GM12878 (cell line): ENCODE results near the gene OTOA. TPM values are rescaled to one million over a fixed set of nuclear protein-coding genes. Genes with fewer than 3 reads are reported as not detected.
"Not testable (repeated sequence)": the region's sequence is repeated elsewhere in the genome, so short reads cannot be mapped to it uniquely, and the experiment has no call there.

Source experiments
- ATAC-seq: fragments of 200-7000 bp; cut with Tn5 transposase; 3 replicates; pipeline ENCODE4 v1.9.1; 2020; ENCODE audit warnings: mild to moderate bottlenecking, moderate library complexity
- BruUV-seq: library from RNA; stranded (reverse); fragments of 400-500 nt; replicated peaks from 2 replicates; lab custom pipeline; 2021; lab: Mats Ljungman, UMichigan
- CTCF ChIA-PET: fragments of 300-600 bp; sonication (Branson Sonifier 250); formaldehyde crosslinking; extraction: SDS; loops from one replicate; lab custom pipeline; 2021; ENCODE audit warnings: inconsistent platforms; lab: Yijun Ruan, JAX
- POLR2A ChIA-PET: fragments of 350-600 bp; formaldehyde crosslinking; extraction: SDS; loops from one replicate; lab custom pipeline; 2021; ENCODE audit warnings: inconsistent platforms; lab: Charles Lee
- RAD21 ChIA-PET: fragments of 300-600 bp; sonication (Branson Sonifier 250); formaldehyde crosslinking; loops from one replicate; lab custom pipeline; 2023; ENCODE audit warnings: antibody characterized with exemption; ENCODE audit not compliant: unreplicated experiment; lab: Charles Lee
- SMC1A ChIA-PET: fragments of 300-600 bp; sonication (Branson Sonifier 250); formaldehyde crosslinking; loops from one replicate; lab custom pipeline; 2023; ENCODE audit not compliant: unreplicated experiment, uncharacterized antibody; lab: Charles Lee
- DNase-seq: peaks from one replicate; pipeline ENCODE4 v3.0.0-alpha.2; 2011; ENCODE audit warnings: low read depth, low spot score
- FAIRE-seq: peaks from 3 replicates; lab custom pipeline; 2011; peaks lifted over from hg19 to GRCh38; lab: Jason Lieb, UNC
- H2AFZ ChIP-seq: 2 replicates; pipeline ENCODE4 v1.6.0; 2011; ENCODE audit warnings: low read depth, low read length, control low read depth; ENCODE audit not compliant: control insufficient read depth
- H3K27ac ChIP-seq: 2 replicates; pipeline ENCODE4 v1.5.1; 2011; ENCODE audit warnings: control low read depth; ENCODE audit not compliant: control insufficient read depth, insufficient read depth
- H3K27me3 ChIP-seq, 2 experiments: replicated peaks in 1 of 2; 2 replicates each; pipeline versions ENCODE4 v1.6.0 to v1.6.1; 2011; ENCODE audit warnings: low read length in 1 of 2; ENCODE audit not compliant: control insufficient read depth in 2 of 2, insufficient read depth in 2 of 2
- H3K36me3 ChIP-seq, 2 experiments: 2 replicates each; pipeline ENCODE4 v1.5.1; 2011; ENCODE audit warnings: low read length in 1 of 2; ENCODE audit not compliant: control insufficient read depth in 2 of 2, insufficient read depth in 2 of 2
- H3K4me1 ChIP-seq: 2 replicates; pipeline ENCODE4 v1.6.1; 2011; ENCODE audit warnings: mild to moderate bottlenecking, low read length, moderate library complexity, mixed read lengths; ENCODE audit not compliant: control insufficient read depth, insufficient read depth
- H3K4me2 ChIP-seq: 2 replicates; pipeline ENCODE4 v1.6.0; 2011; ENCODE audit warnings: control low read depth; ENCODE audit not compliant: control insufficient read depth, insufficient read depth
- H3K4me3 ChIP-seq: fragments of 200-600 bp; sonication (generic); 2 replicates; pipeline ENCODE4 v1.5.1; 2016
- H3K79me2 ChIP-seq: 2 replicates; pipeline ENCODE4 v1.6.0; 2011; ENCODE audit warnings: low read length; ENCODE audit not compliant: control insufficient read depth, insufficient read depth
- H3K9ac ChIP-seq: 2 replicates; pipeline ENCODE4 v1.8.0; 2011; ENCODE audit warnings: low read length, control low read depth, mixed read lengths; ENCODE audit not compliant: control insufficient read depth, insufficient read depth
- H3K9me3 ChIP-seq: replicated peaks from 3 replicates; pipeline ENCODE4 v1.5.1; 2011; ENCODE audit warnings: mild to moderate bottlenecking, low read length; ENCODE audit not compliant: control insufficient read depth, insufficient read depth
- H4K20me1 ChIP-seq: 2 replicates; pipeline ENCODE4 v1.6.0; 2011; ENCODE audit not compliant: control insufficient read depth, insufficient read depth
- RAD21 ChIP-seq: IDR thresholded peaks from 2 replicates; pipeline ENCODE4 v1.6.1; 2011; ENCODE audit warnings: mild to moderate bottlenecking, low read depth, low read length, moderate library complexity; ENCODE audit not compliant: insufficient read depth
- WGBS: methylation state at CpG from one replicate; pipeline ENCODE4 v1.1.6; 2016; ENCODE audit warnings: low lambda C conversion rate; ENCODE audit not compliant: insufficient replicate concordance, insufficient coverage; ENCODE audit errors: missing lambda C conversion rate; 5-methylcytosine and 5-hydroxymethylcytosine counted together
- in situ Hi-C: fragments of 300-500 bp; cut with MboI; formaldehyde crosslinking; loops from 9 replicates; pipeline ENCODE4 v1.14.3; 2018; ENCODE audit warnings: mixed read lengths
- intact Hi-C: fragments of 100-400 bp; cut with micrococcal nuclease; formaldehyde crosslinking; loops from one replicate; pipeline ENCODE4 v1.14.2; 2022; ENCODE audit not compliant: unreplicated experiment
- polyA plus RNA-seq, 11 experiments: library from polyadenylated mRNA; depleted of rRNA in 4 of 11; unstranded in 6 of 11; stranded (reverse) in 5 of 11; fragments of >200 nt; fragmentation: Nextera tagmentation in 4 of 11; fragmentation: Illumina TruSeq in 1 of 11; extraction: Ambion mirVana in 4 of 11; extraction: Trizol in 1 of 11; gene quantifications; 1 replicate in 1 of 11; 2 replicates in 10 of 11; pipeline versions ENCODE4 v1.2.1 to v1.2.3, GENCODE V29; 2011 to 2016; ENCODE audit warnings: inconsistent platforms in 2 of 11, missing spikeins in 2 of 11, low read depth in 1 of 11
- small RNA-seq: library from RNA; depleted of rRNA; stranded (forward); fragments of <200 nt; gene quantifications from one replicate; pipeline ENCODE3, GENCODE V24; 2014
- total RNA-seq, 4 experiments: library from RNA; depleted of rRNA in 3 of 4; stranded (reverse); fragments of >200 nt in 3 of 4; fragmentation: Illumina TruSeq in 1 of 4; extraction: Trizol in 1 of 4; gene quantifications; 2 replicates each; pipeline versions ENCODE4 v1.2.1 to v1.2.3, GENCODE V29; 2013 to 2021
- TF ChIP-seq, protein P1 (sequence below), 3 experiments: IDR thresholded peaks in 2 of 3; conservative IDR thresholded peaks in 1 of 3; 2 replicates each; pipeline ENCODE4 v1.5.1; 2011; ENCODE audit warnings: low read depth in 3 of 3, low read length in 3 of 3, mild to moderate bottlenecking in 3 of 3, control low read depth in 2 of 3, moderate library complexity in 2 of 3, inconsistent platforms in 1 of 3, mixed read lengths in 1 of 3; ENCODE audit not compliant: control insufficient read depth in 2 of 3, insufficient read depth in 1 of 3; ENCODE audit errors: extremely low read depth in 1 of 3

OTOA gene
- total and polyA plus RNA-seq, 10 of the 15 experiments (the other 5 are each of a cell fraction or from before 2014, with no cell fraction given), result 0.33 to 1.5 (median 0.61) TPM

GRCh38 chr16:21801538-21802374, 138.0 kb downstream of the OTOA start:
- H3K27me3 ChIP-seq, SMC1A ChIA-PET, H2AFZ ChIP-seq, H3K4me1 ChIP-seq, H3K4me2 ChIP-seq, H3K4me3 ChIP-seq, H3K9me3 ChIP-seq, H3K36me3 ChIP-seq, in situ Hi-C loops, FAIRE-seq, BruUV-seq, H3K27ac ChIP-seq, H4K20me1 ChIP-seq, DNase-seq, H3K9ac ChIP-seq, H3K79me2 ChIP-seq: not testable (repeated sequence)
- RAD21 ChIA-PET, result interaction anchor here (0.8 to 1.2 kb wide), 3 partner anchors 89 to 145 kb away, joined by 3 to 8 read pairs (median 5); no protein-coding TSS in a partner anchor
- ATAC-seq, result peak; percentile 88
- TF ChIP-seq, protein P1, sequence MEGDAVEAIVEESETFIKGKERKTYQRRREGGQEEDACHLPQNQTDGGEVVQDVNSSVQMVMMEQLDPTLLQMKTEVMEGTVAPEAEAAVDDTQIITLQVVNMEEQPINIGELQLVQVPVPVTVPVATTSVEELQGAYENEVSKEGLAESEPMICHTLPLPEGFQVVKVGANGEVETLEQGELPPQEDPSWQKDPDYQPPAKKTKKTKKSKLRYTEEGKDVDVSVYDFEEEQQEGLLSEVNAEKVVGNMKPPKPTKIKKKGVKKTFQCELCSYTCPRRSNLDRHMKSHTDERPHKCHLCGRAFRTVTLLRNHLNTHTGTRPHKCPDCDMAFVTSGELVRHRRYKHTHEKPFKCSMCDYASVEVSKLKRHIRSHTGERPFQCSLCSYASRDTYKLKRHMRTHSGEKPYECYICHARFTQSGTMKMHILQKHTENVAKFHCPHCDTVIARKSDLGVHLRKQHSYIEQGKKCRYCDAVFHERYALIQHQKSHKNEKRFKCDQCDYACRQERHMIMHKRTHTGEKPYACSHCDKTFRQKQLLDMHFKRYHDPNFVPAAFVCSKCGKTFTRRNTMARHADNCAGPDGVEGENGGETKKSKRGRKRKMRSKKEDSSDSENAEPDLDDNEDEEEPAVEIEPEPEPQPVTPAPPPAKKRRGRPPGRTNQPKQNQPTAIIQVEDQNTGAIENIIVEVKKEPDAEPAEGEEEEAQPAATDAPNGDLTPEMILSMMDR (IDR thresholded peaks at IDR 0.05 in 2 of 3, conservative IDR thresholded peaks at IDR 0.05 in 1 of 3; ENCODE audit: control insufficient read depth in 2 of 3, extremely low read depth in 1 of 3, insufficient read depth in 1 of 3, low read depth in 3 of 3, low read length in 3 of 3), result peak; percentile 29 to 33 (median 32); a peak in 5 of 6 replicates
- TF ChIP-seq RAD21, result peak; percentile 42
- POLR2A ChIA-PET, result interaction anchor here (0.7 kb wide), 1 partner anchor 81 kb away, joined by 3 read pairs; no protein-coding TSS in a partner anchor
- CTCF ChIA-PET, result interaction anchor here (0.7 to 1.3 kb wide), 7 partner anchors 80 to 388 kb away, joined by 3 to 11 read pairs (median 4); partner anchors contain the start of gene UQCRC2
- WGBS, result 54% methylated on average over 11 of the region's 13 CpGs
- intact Hi-C loops, result loop anchor here (5.0 kb wide), 1 partner anchor 144 kb away; no protein-coding TSS in a partner anchor

DNA sequence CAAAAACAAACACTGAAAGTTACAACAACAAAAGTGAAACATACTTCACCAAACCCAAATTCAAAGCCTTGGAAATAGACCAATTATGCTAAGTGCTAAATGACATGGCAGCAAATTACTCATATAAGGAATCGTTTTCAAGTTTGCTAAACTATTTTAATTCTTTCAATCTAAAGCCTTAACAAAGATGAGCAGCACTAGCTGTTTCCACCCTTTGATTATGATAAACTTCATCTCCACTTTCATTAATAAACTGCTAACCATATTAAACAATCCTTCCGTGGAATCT, 138.6 kb downstream of the OTOA start:
- CTCF ChIA-PET, result interaction anchor here (0.7 to 1.3 kb wide), 7 partner anchors 81 to 387 kb away, joined by 3 to 11 read pairs (median 4); partner anchors contain the start of gene UQCRC2
- peak; percentile 43; the same call in 1 of the 3 replicates for ATAC-seq
- H2AFZ ChIP-seq, H3K4me2 ChIP-seq, H4K20me1 ChIP-seq, POLR2A ChIA-PET, H3K27me3 ChIP-seq, H3K9me3 ChIP-seq, H3K9ac ChIP-seq, FAIRE-seq, H3K36me3 ChIP-seq, SMC1A ChIA-PET, H3K4me1 ChIP-seq, in situ Hi-C loops, H3K79me2 ChIP-seq, DNase-seq, BruUV-seq, H3K27ac ChIP-seq, H3K4me3 ChIP-seq: not testable (repeated sequence)
- WGBS, result 44% methylated on average over 2 of the region's 2 CpGs
- RAD21 ChIA-PET, result interaction anchor here (0.8 to 1.2 kb wide), 3 partner anchors 89 to 145 kb away, joined by 3 to 8 read pairs (median 5); no protein-coding TSS in a partner anchor
- intact Hi-C loops, result loop anchor here (5.0 kb wide), 1 partner anchor 145 kb away; no protein-coding TSS in a partner anchor

Small RNAs within 50 kb of the gene (small RNA-seq; reads per million reads assigned to genes)
- 0.23 reads per million for gene RNU6-1005P
- not detected for gene RNU6-196P

Other genes with a start within 250 kb of the OTOA start
- gene METTL9, start 64.4 kb upstream of the OTOA start, total RNA-seq (2014; rRNA removed), result 119 TPM in 2 replicates
- 92.0 and 101 TPM in 2 replicates for gene METTL9, start 64.4 kb upstream of the OTOA start, total RNA-seq (2014; rRNA removed; fragmentation: Illumina TruSeq; extraction: Trizol)
- gene METTL9, start 64.4 kb upstream of the OTOA start, total RNA-seq (2021), result 90.0 and 98.5 TPM in 2 replicates
- gene METTL9, start 64.4 kb upstream of the OTOA start, polyA plus RNA-seq (2011; rRNA removed), result 115 and 196 TPM in 2 replicates
- 106 and 149 TPM in 2 replicates for gene METTL9, start 64.4 kb upstream of the OTOA start, polyA plus RNA-seq (2014; fragmentation: Illumina TruSeq; extraction: Trizol)
- gene METTL9, start 64.4 kb upstream of the OTOA start, polyA plus RNA-seq (2014; fragmentation: Nextera tagmentation; extraction: Ambion mirVana), result 10 to 100 TPM; 19.4 to 40.0 TPM
- gene METTL9, start 64.4 kb upstream of the OTOA start, polyA plus RNA-seq (2014; rRNA removed), result 89.7 and 101 TPM in 2 replicates
- 100 to 1,000 TPM in 1 of 2 experiments, 10 to 100 TPM in 1; 95.4 to 103 TPM for gene METTL9, start 64.4 kb upstream of the OTOA start, polyA plus RNA-seq (2016; fragmentation: Nextera tagmentation; extraction: Ambion mirVana)
- 0.34 and 0.60 TPM in 2 replicates for gene IGSF6, start 11.4 kb upstream of the OTOA start, total RNA-seq (2014; rRNA removed)
- gene IGSF6, start 11.4 kb upstream of the OTOA start, total RNA-seq (2014; rRNA removed; fragmentation: Illumina TruSeq; extraction: Trizol), result 1.2 TPM in 2 replicates
- gene IGSF6, start 11.4 kb upstream of the OTOA start, total RNA-seq (2021), result 0.85 and 1.2 TPM in 2 replicates
- gene IGSF6, start 11.4 kb upstream of the OTOA start, polyA plus RNA-seq (2011; rRNA removed), result 0.52 and 0.91 TPM in 2 replicates
- 0.98 and 1.4 TPM in 2 replicates for gene IGSF6, start 11.4 kb upstream of the OTOA start, polyA plus RNA-seq (2014; fragmentation: Illumina TruSeq; extraction: Trizol)
- gene IGSF6, start 11.4 kb upstream of the OTOA start, polyA plus RNA-seq (2014; fragmentation: Nextera tagmentation; extraction: Ambion mirVana), result under 1 TPM; 0.32 to 0.37 TPM
- 0.20 and 0.60 TPM in 2 replicates for gene IGSF6, start 11.4 kb upstream of the OTOA start, polyA plus RNA-seq (2014; rRNA removed)
- gene IGSF6, start 11.4 kb upstream of the OTOA start, polyA plus RNA-seq (2016; fragmentation: Nextera tagmentation; extraction: Ambion mirVana), result 1 to 10 TPM in 1 of 2 experiments, under 1 TPM in 1; 0.83 to 1.0 TPM
- gene NPIPB4, start 193.8 kb downstream of the OTOA start, total RNA-seq (2014; rRNA removed), result 17.7 and 21.0 TPM in 2 replicates
- 41.2 and 47.0 TPM in 2 replicates for gene NPIPB4, start 193.8 kb downstream of the OTOA start, total RNA-seq (2014; rRNA removed; fragmentation: Illumina TruSeq; extraction: Trizol)
- 67.4 and 107 TPM in 2 replicates for gene NPIPB4, start 193.8 kb downstream of the OTOA start, total RNA-seq (2021)
- 124 and 130 TPM in 2 replicates for gene NPIPB4, start 193.8 kb downstream of the OTOA start, polyA plus RNA-seq (2011; rRNA removed)
- gene NPIPB4, start 193.8 kb downstream of the OTOA start, polyA plus RNA-seq (2014; fragmentation: Illumina TruSeq; extraction: Trizol), result 45.2 and 52.4 TPM in 2 replicates
- 1 to 10 TPM; 1.3 to 2.5 TPM for gene NPIPB4, start 193.8 kb downstream of the OTOA start, polyA plus RNA-seq (2014; fragmentation: Nextera tagmentation; extraction: Ambion mirVana)
- 38.8 and 40.0 TPM in 2 replicates for gene NPIPB4, start 193.8 kb downstream of the OTOA start, polyA plus RNA-seq (2014; rRNA removed)
- gene NPIPB4, start 193.8 kb downstream of the OTOA start, polyA plus RNA-seq (2016; fragmentation: Nextera tagmentation; extraction: Ambion mirVana), result 10 to 100 TPM; 29.1 to 42.0 TPM